GM12878 (cell line): ENCODE results near the gene MAPK8. TPM values are rescaled to one million over a fixed set of nuclear protein-coding genes. Genes with fewer than 3 reads are reported as not detected.

ENCODE experiments used
- ATAC-seq: fragments of 200-7000 bp; cut with Tn5 transposase; 3 replicates; pipeline ENCODE4 v1.9.1; 2020; ENCODE audit warnings: mild to moderate bottlenecking, moderate library complexity
- BruUV-seq: library from RNA; stranded (reverse); fragments of 400-500 nt; replicated peaks from 2 replicates; lab custom pipeline; 2021; lab: Mats Ljungman, UMichigan
- CTCF ChIA-PET: fragments of 300-600 bp; sonication (Branson Sonifier 250); formaldehyde crosslinking; extraction: SDS; loops from one replicate; lab custom pipeline; 2021; ENCODE audit warnings: inconsistent platforms; lab: Yijun Ruan, JAX
- POLR2A ChIA-PET: fragments of 350-600 bp; formaldehyde crosslinking; extraction: SDS; loops from one replicate; lab custom pipeline; 2021; ENCODE audit warnings: inconsistent platforms; lab: Charles Lee
- RAD21 ChIA-PET: fragments of 300-600 bp; sonication (Branson Sonifier 250); formaldehyde crosslinking; loops from one replicate; lab custom pipeline; 2023; ENCODE audit warnings: antibody characterized with exemption; ENCODE audit not compliant: unreplicated experiment; lab: Charles Lee
- SMC1A ChIA-PET: fragments of 300-600 bp; sonication (Branson Sonifier 250); formaldehyde crosslinking; loops from one replicate; lab custom pipeline; 2023; ENCODE audit not compliant: unreplicated experiment, uncharacterized antibody; lab: Charles Lee
- DNase-seq: peaks from one replicate; pipeline ENCODE4 v3.0.0-alpha.2; 2011; ENCODE audit warnings: low read depth, low spot score
- FAIRE-seq: peaks from 3 replicates; lab custom pipeline; 2011; peaks lifted over from hg19 to GRCh38; lab: Jason Lieb, UNC
- H2AFZ ChIP-seq: 2 replicates; pipeline ENCODE4 v1.6.0; 2011; ENCODE audit warnings: low read depth, low read length, control low read depth; ENCODE audit not compliant: control insufficient read depth
- H3K27ac ChIP-seq: 2 replicates; pipeline ENCODE4 v1.5.1; 2011; ENCODE audit warnings: control low read depth; ENCODE audit not compliant: control insufficient read depth, insufficient read depth
- H3K27me3 ChIP-seq, 2 experiments: replicated peaks in 1 of 2; 2 replicates each; pipeline versions ENCODE4 v1.6.0 to v1.6.1; 2011; ENCODE audit warnings: low read length in 1 of 2; ENCODE audit not compliant: control insufficient read depth in 2 of 2, insufficient read depth in 2 of 2
- H3K36me3 ChIP-seq, 2 experiments: 2 replicates each; pipeline ENCODE4 v1.5.1; 2011; ENCODE audit warnings: low read length in 1 of 2; ENCODE audit not compliant: control insufficient read depth in 2 of 2, insufficient read depth in 2 of 2
- H3K4me1 ChIP-seq: 2 replicates; pipeline ENCODE4 v1.6.1; 2011; ENCODE audit warnings: mild to moderate bottlenecking, low read length, moderate library complexity, mixed read lengths; ENCODE audit not compliant: control insufficient read depth, insufficient read depth
- H3K4me2 ChIP-seq: 2 replicates; pipeline ENCODE4 v1.6.0; 2011; ENCODE audit warnings: control low read depth; ENCODE audit not compliant: control insufficient read depth, insufficient read depth
- H3K4me3 ChIP-seq: fragments of 200-600 bp; sonication (generic); 2 replicates; pipeline ENCODE4 v1.5.1; 2016
- H3K79me2 ChIP-seq: 2 replicates; pipeline ENCODE4 v1.6.0; 2011; ENCODE audit warnings: low read length; ENCODE audit not compliant: control insufficient read depth, insufficient read depth
- H3K9ac ChIP-seq: 2 replicates; pipeline ENCODE4 v1.8.0; 2011; ENCODE audit warnings: low read length, control low read depth, mixed read lengths; ENCODE audit not compliant: control insufficient read depth, insufficient read depth
- H3K9me3 ChIP-seq: replicated peaks from 3 replicates; pipeline ENCODE4 v1.5.1; 2011; ENCODE audit warnings: mild to moderate bottlenecking, low read length; ENCODE audit not compliant: control insufficient read depth, insufficient read depth
- H4K20me1 ChIP-seq: 2 replicates; pipeline ENCODE4 v1.6.0; 2011; ENCODE audit not compliant: control insufficient read depth, insufficient read depth
- CREB1 ChIP-seq: IDR thresholded peaks from 2 replicates; pipeline ENCODE4 v1.6.1; 2012; ENCODE audit warnings: low read depth, mild to moderate bottlenecking, inconsistent platforms
- EGR1 ChIP-seq, 2 experiments: IDR thresholded peaks; 1 replicate in 1 of 2; 2 replicates in 1 of 2; pipeline ENCODE4 v1.6.1; 2011 to 2012; ENCODE audit warnings: low read depth in 2 of 2, low read length in 2 of 2, borderline replicate concordance in 1 of 2, mild to moderate bottlenecking in 1 of 2, moderate library complexity in 1 of 2
- ESRRA ChIP-seq: IDR thresholded peaks from 2 replicates; pipeline ENCODE4 v1.6.1; 2012; ENCODE audit warnings: mild to moderate bottlenecking, low read length, improper control_type of control experiment
- KAT2A ChIP-seq: conservative IDR thresholded peaks from 2 replicates; pipeline ENCODE4 v1.6.1; 2011; ENCODE audit warnings: low read depth, low read length; ENCODE audit not compliant: control insufficient read depth
- MTA2 ChIP-seq: fragments of 450-650 bp; IDR thresholded peaks from 2 replicates; pipeline ENCODE4 v1.6.1; 2016; ENCODE audit warnings: low read depth, mild to moderate bottlenecking, moderate library complexity
- NR2F1 ChIP-seq: fragments of 450-650 bp; conservative IDR thresholded peaks from 2 replicates; pipeline ENCODE4 v1.6.1; 2017; ENCODE audit warnings: mild to moderate bottlenecking
- RAD21 ChIP-seq: IDR thresholded peaks from 2 replicates; pipeline ENCODE4 v1.6.1; 2011; ENCODE audit warnings: mild to moderate bottlenecking, low read depth, low read length, moderate library complexity; ENCODE audit not compliant: insufficient read depth
- SPI1 ChIP-seq: IDR thresholded peaks from 2 replicates; pipeline ENCODE4 v1.6.1; 2011; ENCODE audit warnings: low read depth, mild to moderate bottlenecking, low read length, moderate library complexity, borderline replicate concordance; ENCODE audit not compliant: insufficient read depth
- WGBS: methylation state at CpG from one replicate; pipeline ENCODE4 v1.1.6; 2016; ENCODE audit warnings: low lambda C conversion rate; ENCODE audit not compliant: insufficient replicate concordance, insufficient coverage; ENCODE audit errors: missing lambda C conversion rate; 5-methylcytosine and 5-hydroxymethylcytosine counted together
- in situ Hi-C: fragments of 300-500 bp; cut with MboI; formaldehyde crosslinking; loops from 9 replicates; pipeline ENCODE4 v1.14.3; 2018; ENCODE audit warnings: mixed read lengths
- intact Hi-C: fragments of 100-400 bp; cut with micrococcal nuclease; formaldehyde crosslinking; loops from one replicate; pipeline ENCODE4 v1.14.2; 2022; ENCODE audit not compliant: unreplicated experiment
- polyA plus RNA-seq, 11 experiments: library from polyadenylated mRNA; depleted of rRNA in 4 of 11; unstranded in 6 of 11; stranded (reverse) in 5 of 11; fragments of >200 nt; fragmentation: Nextera tagmentation in 4 of 11; fragmentation: Illumina TruSeq in 1 of 11; extraction: Ambion mirVana in 4 of 11; extraction: Trizol in 1 of 11; gene quantifications; 1 replicate in 1 of 11; 2 replicates in 10 of 11; pipeline versions ENCODE4 v1.2.1 to v1.2.3, GENCODE V29; 2011 to 2016; ENCODE audit warnings: inconsistent platforms in 2 of 11, missing spikeins in 2 of 11, low read depth in 1 of 11
- total RNA-seq, 4 experiments: library from RNA; depleted of rRNA in 3 of 4; stranded (reverse); fragments of >200 nt in 3 of 4; fragmentation: Illumina TruSeq in 1 of 4; extraction: Trizol in 1 of 4; gene quantifications; 2 replicates each; pipeline versions ENCODE4 v1.2.1 to v1.2.3, GENCODE V29; 2013 to 2021

Gene MAPK8
- total and polyA plus RNA-seq, 10 of the 15 experiments (the other 5 are each of a cell fraction or from before 2014, with no cell fraction given), result 3.9 to 102 (median 40.0) TPM

GRCh38 chr10:48456361-48456804 lies 149.9 kb downstream of the MAPK8 start:
- 2% methylated on average over 8 of the region's 9 CpGs for WGBS
- TF ChIP-seq RAD21 (no peak), SPI1 (peak; percentile 67; the same call in 1 of the 2 replicates)
- Histone ChIP-seq H3K4me1 (no peaks in the 10 kb centered on the region), H3K27ac (no peak overlapping the region), H3K79me2 (no peaks in the 10 kb centered on the region), H3K9me3 (no peaks in the 10 kb centered on the region), H3K9ac (no peak overlapping the region), H3K36me3 (no peaks in the 10 kb centered on the region), H3K4me3 (no peak overlapping the region), H3K27me3 (no peaks in the 10 kb centered on the region; a peak in 1 of 4 replicates), H2AFZ (no peak overlapping the region), H4K20me1 (no peaks in the 10 kb centered on the region), H3K4me2 (no peak overlapping the region)
- in situ Hi-C loops (no loop called here), intact Hi-C loops (no loop called here)
- DNase-seq (no peak), FAIRE-seq (no peak), ATAC-seq (peak; percentile 45)
- RAD21 ChIA-PET, result interaction anchor here (0.9 kb wide), 1 partner anchor 45 kb away, joined by 3 read pairs; no protein-coding TSS in a partner anchor
- no TSS peak for BruUV-seq
- POLR2A ChIA-PET, result no interaction called here
- CTCF ChIA-PET, result interaction anchor here (1.2 to 1.4 kb wide), 3 partner anchors 12 to 200 kb away, joined by 3 to 5 read pairs (median 3); no protein-coding TSS in a partner anchor
- SMC1A ChIA-PET, result interaction anchor here (2.0 kb wide), 1 partner anchor 14 kb away, joined by 5 read pairs; no protein-coding TSS in a partner anchor

GRCh38 chr10:48456808-48457761 lies 150.6 kb downstream of the MAPK8 start:
- ChIA-PET CTCF (interaction anchor here (1.4 kb wide), 1 partner anchor 12 kb away, joined by 3 read pairs; no protein-coding TSS in a partner anchor), POLR2A (no interaction called here), RAD21 (interaction anchor here (0.9 kb wide), 1 partner anchor 45 kb away, joined by 3 read pairs; no protein-coding TSS in a partner anchor), SMC1A (no interaction called here)
- Histone ChIP-seq H2AFZ (no peak overlapping the region), H3K4me1 (no peaks in the 10 kb centered on the region), H3K4me2 (no peak overlapping the region), H4K20me1 (no peaks in the 10 kb centered on the region), H3K9ac (no peak overlapping the region), H3K27me3 (no peaks in the 10 kb centered on the region; a peak in 1 of 4 replicates), H3K36me3 (no peaks in the 10 kb centered on the region), H3K4me3 (no peak overlapping the region), H3K27ac (no peak overlapping the region), H3K79me2 (no peaks in the 10 kb centered on the region), H3K9me3 (no peaks in the 10 kb centered on the region)
- DNase-seq (no peak), ATAC-seq (peak; percentile 53), FAIRE-seq (no peak)
- no peak for TF ChIP-seq MTA2
- no peak for TF ChIP-seq CREB1
- TF ChIP-seq NR2F1, result 0 out of 2 replicates have a peak, but pooled peaks have one; percentile 32
- peak in 1 of 2 experiments; percentile 56; a peak in 1 of 3 replicates for TF ChIP-seq EGR1 (IDR thresholded peaks at IDR 0.05; ENCODE audit: borderline replicate concordance in 1 of 2, low read depth in 2 of 2, low read length in 2 of 2)
- TF ChIP-seq KAT2A, result no peak
- TF ChIP-seq ESRRA, result no peak
- intact Hi-C loops, result no loop called here
- 22% methylated on average over 23 of the region's 24 CpGs for WGBS
- BruUV-seq, result no TSS peak
- in situ Hi-C loops, result no loop called here
